HepG2 (cell line): Measurements from ENCODE around the gene ZMIZ1. TPM values are rescaled to one million over a fixed set of nuclear protein-coding genes. Genes with fewer than 3 reads are reported as not detected.

ENCODE experiments used
- CEBPG ChIP-seq: IDR thresholded peaks from 2 replicates; pipeline ENCODE4 v1.6.1; 2016
- DMAP1 ChIP-seq: IDR thresholded peaks from 2 replicates; pipeline ENCODE4 v1.6.1; 2016
- FOXJ3 ChIP-seq: sonication (generic); formaldehyde crosslinking; IDR thresholded peaks from 2 replicates; pipeline ENCODE4 v1.4.0; 2020; ENCODE audit warnings: missing genetic modification reagents, mild to moderate bottlenecking, borderline replicate concordance
- GABPA ChIP-seq, 2 experiments: IDR thresholded peaks; 2 replicates each; pipeline ENCODE4 v1.6.1; 2011 to 2016; ENCODE audit warnings: low read depth in 2 of 2, low read length in 1 of 2, missing biosample characterization in 1 of 2, missing genetic modification characterization in 1 of 2
- HNRNPUL1 ChIP-seq: fragments of 200-400 bp; formaldehyde crosslinking; IDR thresholded peaks from 2 replicates; pipeline ENCODE4 v1.6.1; 2017; ENCODE audit warnings: low read depth, mild to moderate bottlenecking, low read length, moderate library complexity
- KLF12 ChIP-seq: sonication (generic); formaldehyde crosslinking; IDR thresholded peaks from 2 replicates; pipeline ENCODE4 v1.4.0; 2020; ENCODE audit warnings: missing genetic modification reagents, borderline replicate concordance
- KLF16 ChIP-seq, 2 experiments: sonication (generic) in 1 of 2; formaldehyde crosslinking in 1 of 2; IDR thresholded peaks; 2 replicates each; pipeline versions ENCODE4 v1.6.1 to v1.8.0; 2016 to 2023; ENCODE audit warnings: missing genetic modification reagents in 2 of 2, missing compliant biosample characterization in 1 of 2
- NFKB2 ChIP-seq: sonication (generic); formaldehyde crosslinking; IDR thresholded peaks from 2 replicates; pipeline ENCODE4 v1.4.0; 2020; ENCODE audit warnings: missing genetic modification reagents, borderline replicate concordance
- PRDM4 ChIP-seq: sonication (generic); formaldehyde crosslinking; IDR thresholded peaks from 2 replicates; pipeline ENCODE4 v1.9.0; 2021; ENCODE audit warnings: missing genetic modification reagents, borderline replicate concordance
- SIN3A ChIP-seq: IDR thresholded peaks from 2 replicates; pipeline ENCODE4 v1.6.1; 2011; ENCODE audit warnings: low read depth, mild to moderate bottlenecking, control low read depth, low read length, borderline replicate concordance
- TAF15 ChIP-seq: fragments of 200-400 bp; formaldehyde crosslinking; IDR thresholded peaks from one replicate; pipeline ENCODE4 v1.6.1; 2018; ENCODE audit warnings: mild to moderate bottlenecking, low read depth, low read length; ENCODE audit not compliant: poor library complexity, severe bottlenecking
- YY1 ChIP-seq: IDR thresholded peaks from 2 replicates; pipeline ENCODE4 v1.6.1; 2011; ENCODE audit warnings: low read length, low read depth, moderate library complexity, mild to moderate bottlenecking; ENCODE audit not compliant: insufficient read depth, insufficient replicate concordance
- ZBTB26 ChIP-seq: IDR thresholded peaks from 2 replicates; pipeline ENCODE4 v1.6.1; 2016; ENCODE audit warnings: missing compliant biosample characterization, missing genetic modification reagents, borderline replicate concordance
- ZNF318 ChIP-seq: sonication (generic); formaldehyde crosslinking; IDR thresholded peaks from 2 replicates; pipeline ENCODE4 v1.4.0; 2020; ENCODE audit warnings: mild to moderate bottlenecking, missing genetic modification reagents
- ZNF550 ChIP-seq: sonication (generic); formaldehyde crosslinking; IDR thresholded peaks from 2 replicates; pipeline ENCODE4 v1.4.0; 2020; ENCODE audit warnings: mild to moderate bottlenecking, missing genetic modification reagents, borderline replicate concordance
- ZNF570 ChIP-seq: sonication (generic); formaldehyde crosslinking; IDR thresholded peaks from 2 replicates; pipeline ENCODE4 v1.4.0; 2020; ENCODE audit warnings: mild to moderate bottlenecking, missing genetic modification reagents, borderline replicate concordance
- ZNF839 ChIP-seq: sonication (generic); formaldehyde crosslinking; IDR thresholded peaks from 2 replicates; pipeline ENCODE4 v1.4.0; 2020; ENCODE audit warnings: missing genetic modification reagents, mild to moderate bottlenecking, borderline replicate concordance
- polyA plus RNA-seq, 8 experiments: library from polyadenylated mRNA; depleted of rRNA in 3 of 8; stranded (reverse) in 7 of 8; unstranded in 1 of 8; fragments of >200 nt; fragmentation: Illumina TruSeq in 4 of 8; extraction: Trizol in 4 of 8; gene quantifications; 2 replicates each; pipeline versions ENCODE4 v1.2.1 to v1.2.3, GENCODE V29; 2011 to 2016; ENCODE audit warnings: low read depth in 4 of 8, missing spikeins in 1 of 8, mixed read lengths in 1 of 8; ENCODE audit not compliant: insufficient read depth in 1 of 8
- total RNA-seq, 5 experiments: library from RNA; depleted of rRNA; stranded (reverse); fragments of >200 nt; fragmentation: Illumina TruSeq; extraction: Trizol; gene quantifications; 2 replicates each; pipeline ENCODE4 v1.2.3, GENCODE V29; 2016; ENCODE audit warnings: low read depth in 1 of 5

Gene ZMIZ1
- total and polyA plus RNA-seq, 2 of the 13 experiments (the other 11 are each of a cell fraction or from before 2014, with no cell fraction given), result 5.3 to 10.2 TPM

- TF ChIP-seq TAF15, result no peak
- no peak for TF ChIP-seq ZBTB26 (CRISPR knock-in tag)
- TF ChIP-seq GABPA (IDR thresholded peaks at IDR 0.05; ENCODE audit: low read depth, low read length), result no peak
- TF ChIP-seq GABPA (CRISPR knock-in tag; IDR thresholded peaks at IDR 0.05; ENCODE audit: low read depth), result no peak
- TF ChIP-seq ZNF550 (CRISPR knock-in tag), result 0 out of 2 replicates have a peak, but pooled peaks have one; percentile 46
- no peak for TF ChIP-seq HNRNPUL1
- TF ChIP-seq ZNF839 (CRISPR knock-in tag), result no peak
- peak; percentile 26; the same call in 1 of the 2 replicates for TF ChIP-seq FOXJ3
- TF ChIP-seq PRDM4, result no peak
- peak; percentile 43; the same call in 1 of the 2 replicates for TF ChIP-seq CEBPG
- TF ChIP-seq SIN3A, result peak; percentile 23; the same call in 1 of the 2 replicates
- no peak; the same call in 1 of the 2 replicates for TF ChIP-seq DMAP1
- TF ChIP-seq ZNF570 (CRISPR knock-in tag), result no peak
- TF ChIP-seq YY1, result no peak
- 0 out of 4 replicates have a peak, but pooled peaks of 1 of the 2 experiments have one; percentile 18 for TF ChIP-seq KLF16 (CRISPR knock-in tag; IDR thresholded peaks at IDR 0.05)
- TF ChIP-seq NFKB2 (CRISPR knock-in tag), result no peak
- no peak for TF ChIP-seq KLF12 (CRISPR knock-in tag)
- no peak for TF ChIP-seq ZNF318 (CRISPR knock-in tag)
Observed at GRCh38 chr10:79071396-79071923, 2.7 kb downstream of the ZMIZ1 start (continued).
